Head of caudate nucleus (tissue), 42 donors: Measurements from ENCODE around the gene LCMT2.

Experiments used
- DNase-seq, 42 donors: peaks; one replicate each; pipeline versions ENCODE4 v3.0.0 to v3.0.0-alpha.2; 2020 to 2021; ENCODE audit warnings: mixed read lengths in 7 of 42
- intact Hi-C: fragments of 100-400 bp; cut with DNase I; formaldehyde crosslinking; loops from one replicate; pipeline ENCODE4 v1.15.0; 2022

The LCMT2 gene

GRCh38 chr15:43277901-43278300 is 52.5 kb downstream of the LCMT2 start:
- no peak for DNase-seq
- intact Hi-C loops, result loop anchor here (5.0 kb wide), 1 partner anchor 51 kb away; no protein-coding TSS in a partner anchor

DNA sequence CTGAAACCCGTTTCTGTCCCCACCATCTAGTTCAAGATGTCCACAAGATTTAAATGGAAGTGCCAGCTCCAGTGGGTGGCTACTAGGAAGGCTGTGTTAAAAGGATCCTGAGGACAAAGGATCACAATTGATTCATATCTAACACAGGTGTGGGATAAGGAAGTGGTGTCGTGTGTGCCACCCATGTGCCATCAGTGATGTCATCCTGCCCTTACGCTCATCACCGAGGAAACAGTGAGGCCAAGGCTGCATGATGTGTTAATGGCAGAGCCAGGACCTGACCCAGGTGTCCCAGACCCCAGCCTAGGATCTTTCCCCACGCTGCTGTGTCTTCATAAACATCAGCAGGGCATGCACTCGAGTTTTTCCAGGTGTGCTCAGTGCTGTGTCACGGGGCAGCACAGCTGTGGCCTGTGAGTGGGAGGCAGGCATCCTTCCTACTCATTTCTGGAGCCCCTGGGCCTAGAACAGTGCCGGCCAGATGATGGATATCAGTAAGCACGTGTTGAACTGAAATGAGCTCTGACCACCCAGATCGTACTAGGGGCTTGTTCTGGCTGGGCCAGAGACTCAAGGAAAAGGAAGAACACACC is 53.0 kb downstream of the LCMT2 start:
- intact Hi-C loops, result loop anchor here (5.0 kb wide), 1 partner anchor 50 kb away; no protein-coding TSS in a partner anchor
- no peak for DNase-seq

DNA sequence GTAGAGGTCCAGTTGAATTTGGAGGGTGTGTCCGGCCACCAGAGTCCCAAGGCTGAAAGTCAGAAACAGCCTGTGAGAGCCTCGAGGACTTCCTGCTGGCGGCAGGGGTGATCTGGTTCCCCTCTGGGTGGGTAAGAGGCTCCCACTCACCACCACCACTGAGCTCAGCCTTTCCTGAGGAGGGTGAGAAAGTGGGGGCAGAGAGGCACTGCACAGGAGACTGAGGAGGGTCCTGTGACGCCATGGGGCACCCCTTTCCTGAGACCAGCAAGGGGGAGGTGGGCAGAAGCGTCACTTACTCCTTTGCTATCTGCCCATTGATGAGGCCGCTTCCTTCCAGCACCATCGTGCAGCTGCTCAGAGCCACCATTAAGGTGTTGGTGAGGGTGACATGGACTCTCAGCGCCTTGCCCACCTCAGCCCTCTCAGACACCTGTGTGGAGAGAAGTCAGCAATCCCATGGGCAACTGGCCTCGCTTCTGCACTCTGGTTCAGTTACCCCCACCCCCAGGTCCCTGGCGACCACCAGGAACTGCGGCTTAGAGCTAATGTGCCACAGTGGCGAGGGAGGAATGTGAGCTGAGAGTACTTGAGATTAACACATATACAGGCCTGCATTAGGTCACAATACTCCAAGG is 53.7 kb downstream of the LCMT2 start:
- DNase-seq, result peak in 2 of 42 donors; percentile 3 to 31

GRCh38 chr15:43275740-43276562 is 54.4 kb downstream of the LCMT2 start:
- DNase-seq, result peak in 2 of 42 donors; percentile 0 to 22
- intact Hi-C loops, result loop anchor here (5.0 kb wide), 1 partner anchor 49 kb away; no protein-coding TSS in a partner anchor

More for the DNA sequence above, 53.7 kb downstream of the LCMT2 start:
- intact Hi-C loops, result loop anchor here (5.0 kb wide), 1 partner anchor 49 kb away; no protein-coding TSS in a partner anchor

DNA sequence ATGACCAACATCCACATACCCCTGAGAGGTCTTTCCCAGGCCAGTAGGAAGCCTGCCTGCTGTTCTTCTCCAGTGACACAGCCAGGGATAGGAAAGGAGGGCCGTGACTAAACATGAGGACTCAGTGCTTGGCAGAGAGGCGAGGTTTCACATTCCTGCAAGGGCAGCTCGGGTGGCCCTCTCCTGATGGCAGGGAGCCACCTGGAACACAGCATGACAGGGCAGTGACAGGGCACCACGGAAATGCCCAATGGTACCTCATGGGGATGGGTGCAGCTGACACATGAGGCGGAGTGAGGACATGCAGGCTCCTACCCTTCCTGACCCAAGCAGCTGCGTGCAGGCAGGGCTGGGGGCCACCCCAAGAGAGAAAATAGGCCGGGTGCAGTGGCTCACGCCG is 56.2 kb downstream of the LCMT2 start:
- intact Hi-C loops, result no loop called here
- peak in 5 of 42 donors; percentile 16 to 61 (median 25) for DNase-seq
